ENCODE measurements around the gene SH3BP5. TPM values are rescaled to one million over a fixed set of nuclear protein-coding genes. Genes with fewer than 3 reads are reported as not detected.
A peak's percentile ranks its signal among the peaks of the same experiment; 100 is the strongest.

The SH3BP5 gene
- total RNA-seq, 1 donor from 2014 or later: 11.7 TPM

DNA sequence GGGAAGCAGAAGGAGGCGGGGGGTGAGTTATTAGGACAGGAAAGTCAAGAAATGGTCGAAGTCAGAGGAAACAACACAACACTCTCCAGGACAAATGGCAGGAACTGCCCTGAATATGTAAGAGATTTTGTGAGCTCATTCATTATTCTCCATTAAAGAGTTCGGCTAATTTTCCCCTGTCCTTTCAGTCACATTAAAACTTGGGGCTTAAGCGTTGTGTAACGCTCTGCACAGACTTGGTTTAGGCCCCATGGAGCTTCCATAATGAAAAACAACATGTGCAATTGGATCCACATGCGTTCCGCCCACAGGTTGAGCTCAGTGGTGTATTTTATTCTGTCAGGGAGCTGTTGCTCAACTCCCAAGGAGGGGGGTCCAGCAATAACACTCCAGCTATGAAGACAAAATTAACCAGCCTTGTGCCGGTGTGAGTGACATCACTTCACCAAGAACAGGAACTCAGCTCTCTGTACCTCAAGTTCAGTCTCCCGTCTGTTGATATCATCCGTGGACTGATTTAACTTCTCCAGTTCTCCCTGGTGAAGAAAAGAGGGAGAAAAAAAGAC is 2.3 kb downstream of the SH3BP5 start:
- peak; percentile 83 for ATAC-seq
- DNase-seq (ENCODE audit: missing footprints): no peak
- intact Hi-C loops (cut with DNase I): no loop called here

DNA sequence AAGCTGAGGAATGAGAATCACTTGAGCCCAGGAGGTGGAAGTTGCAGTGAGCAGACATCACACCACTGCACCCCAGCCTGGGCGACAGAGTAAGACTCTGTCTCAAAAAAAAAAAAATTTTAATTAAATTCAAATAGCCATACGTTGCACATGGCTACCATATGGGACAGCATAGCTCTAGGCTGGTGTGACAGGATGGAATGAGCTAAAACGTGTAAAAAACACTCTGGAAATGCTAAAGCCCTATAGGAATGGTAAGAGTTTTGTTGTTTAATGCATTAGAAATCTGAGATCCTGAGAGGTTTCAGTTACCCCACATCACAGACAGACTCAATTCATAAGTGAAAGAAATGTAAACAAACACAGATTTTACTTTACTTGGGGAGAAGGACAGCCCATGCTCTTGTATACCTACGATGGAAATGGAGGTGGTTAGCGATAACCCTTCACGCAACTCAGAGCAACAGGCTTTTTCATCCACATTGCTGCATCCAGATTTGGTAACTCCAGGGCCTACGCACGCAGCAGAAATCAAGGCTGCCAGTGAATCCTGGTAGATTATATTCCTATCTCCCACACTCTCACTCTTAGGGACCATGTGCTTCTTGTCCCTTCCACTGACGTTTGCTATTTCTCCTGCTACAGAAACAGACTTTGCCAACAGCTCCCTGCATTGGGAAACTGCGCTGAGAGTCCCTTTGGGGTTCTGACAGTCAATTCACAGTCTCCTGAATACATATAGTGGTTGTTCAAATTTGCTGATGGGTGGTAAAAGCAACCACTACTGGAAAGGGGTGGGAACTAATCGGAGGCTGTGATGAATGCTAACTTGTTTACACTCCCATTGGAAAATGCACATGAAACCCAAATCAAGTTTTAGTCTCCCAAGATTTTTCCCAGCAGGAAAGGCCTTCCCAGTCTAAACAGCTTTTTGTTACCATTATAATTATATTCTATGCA is 3.1 kb downstream of the SH3BP5 start:
- intact Hi-C loops (cut with DNase I): no loop called here
- ATAC-seq: peak; percentile 58
- DNase-seq (ENCODE audit: missing footprints): no peak

DNA sequence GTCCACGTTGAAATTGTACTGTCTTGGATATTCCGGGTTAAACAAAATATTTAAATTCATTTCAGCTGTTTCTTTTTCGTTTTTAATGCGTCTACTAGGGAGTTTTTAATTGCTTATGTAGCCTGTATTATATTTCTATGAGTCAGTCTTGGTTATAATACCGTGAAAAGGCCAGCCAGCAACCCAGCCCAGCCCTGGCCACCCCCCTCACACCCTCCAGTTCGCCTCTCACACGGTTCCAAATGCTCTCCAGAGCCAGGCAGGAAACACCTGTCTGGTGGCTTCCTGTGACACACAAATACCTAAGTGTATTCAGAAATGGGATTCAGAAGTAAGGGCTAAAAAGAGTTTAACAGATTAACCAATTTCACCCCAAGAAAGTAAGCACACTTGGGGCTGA is 4.4 kb downstream of the SH3BP5 start:
- ATAC-seq (no peak), DNase-seq (ENCODE audit: missing footprints) (no peak)
- intact Hi-C loops (cut with DNase I): no loop called here

DNA sequence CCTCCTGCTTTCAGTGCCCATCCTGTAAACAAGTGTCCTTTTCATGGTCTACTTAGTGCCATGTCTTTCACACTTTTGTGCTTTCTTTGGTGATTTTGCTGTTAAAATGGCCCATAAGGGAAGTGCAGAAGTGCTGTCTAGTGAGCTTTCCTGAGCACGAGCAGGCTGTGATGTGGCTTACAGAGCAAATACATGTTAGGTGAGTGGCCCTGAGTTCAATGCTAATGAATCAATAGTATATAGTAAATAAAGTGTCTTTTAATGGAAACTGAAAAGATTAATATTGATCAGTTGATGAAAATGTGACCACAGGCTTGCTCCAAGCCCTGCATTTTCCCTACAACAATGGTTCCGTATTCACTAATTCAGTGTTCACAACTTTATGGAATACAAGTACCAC is 5.7 kb downstream of the SH3BP5 start:
- ATAC-seq (no peak), DNase-seq (ENCODE audit: missing footprints) (no peak)
- intact Hi-C loops (cut with DNase I): no loop called here

DNA sequence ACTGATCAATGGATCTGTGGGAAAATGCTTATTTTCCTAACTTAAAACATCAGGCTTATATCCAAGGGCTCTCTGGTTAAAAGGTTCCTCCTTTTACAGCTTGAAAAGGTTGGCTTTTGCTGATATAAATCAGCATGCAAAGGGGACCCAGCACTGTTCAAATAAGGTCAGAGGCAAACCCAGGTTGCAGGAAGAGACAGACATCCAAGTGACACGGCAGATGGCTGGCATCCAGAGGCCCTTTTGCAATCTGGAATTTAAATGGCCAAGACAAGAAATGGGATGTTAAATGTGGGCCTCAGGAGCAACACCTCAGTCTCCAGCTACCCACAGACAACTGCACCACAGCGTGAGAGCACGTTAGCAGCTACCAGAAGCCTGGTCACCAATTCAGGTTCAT is 6.3 kb downstream of the SH3BP5 start:
- intact Hi-C loops (cut with DNase I): no loop called here
- ATAC-seq (no peak), DNase-seq (ENCODE audit: missing footprints) (peak; percentile 67)

DNA sequence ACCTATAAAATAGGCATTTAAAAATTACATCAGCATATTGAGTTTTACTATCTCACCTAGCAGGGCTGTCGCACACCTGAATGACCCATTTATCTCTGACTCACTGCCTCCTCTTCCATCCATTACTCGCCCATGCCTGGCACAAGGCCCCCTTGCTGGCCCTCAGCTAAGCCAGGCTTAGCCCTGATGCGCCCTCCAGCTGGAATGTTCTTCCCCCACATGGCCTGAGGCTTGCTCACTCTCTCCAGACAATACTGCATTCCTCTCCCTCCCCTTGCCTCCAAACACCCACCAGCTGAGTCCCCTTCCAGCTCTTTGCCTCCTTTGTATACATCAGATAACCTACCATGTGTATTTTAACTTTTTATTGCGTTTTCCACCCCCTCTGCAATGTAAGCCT is 7.2 kb downstream of the SH3BP5 start:
- intact Hi-C loops (cut with DNase I): no loop called here
- DNase-seq (ENCODE audit: missing footprints): no peak
- ATAC-seq: no peak

DNA sequence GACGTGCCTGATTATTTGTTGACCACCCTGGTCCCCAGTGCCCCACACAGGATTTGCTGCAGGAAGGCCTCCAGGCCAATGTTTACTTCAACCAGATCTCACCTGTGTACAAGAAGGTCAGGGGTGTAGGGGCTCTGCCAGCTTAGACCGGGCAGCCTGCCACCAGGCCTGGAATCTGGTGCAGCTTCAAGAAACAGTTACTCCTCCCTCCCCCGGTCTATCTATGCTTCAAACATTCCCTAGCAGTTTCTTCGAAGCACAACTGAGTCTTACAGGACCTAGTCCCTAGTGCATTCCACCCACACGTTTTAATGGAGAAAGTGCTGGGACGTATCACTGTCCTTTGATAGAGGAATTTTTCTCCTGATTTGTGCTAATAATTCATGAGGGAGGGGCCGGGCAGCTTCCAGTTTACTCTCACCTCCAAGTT is 8.0 kb downstream of the SH3BP5 start:
- ATAC-seq (peak; percentile 17), DNase-seq (ENCODE audit: missing footprints) (peak; percentile 70)
- intact Hi-C loops (cut with DNase I): loop anchor here (5.0 kb wide), 1 partner anchor 37 kb away; no protein-coding TSS in a partner anchor

DNA sequence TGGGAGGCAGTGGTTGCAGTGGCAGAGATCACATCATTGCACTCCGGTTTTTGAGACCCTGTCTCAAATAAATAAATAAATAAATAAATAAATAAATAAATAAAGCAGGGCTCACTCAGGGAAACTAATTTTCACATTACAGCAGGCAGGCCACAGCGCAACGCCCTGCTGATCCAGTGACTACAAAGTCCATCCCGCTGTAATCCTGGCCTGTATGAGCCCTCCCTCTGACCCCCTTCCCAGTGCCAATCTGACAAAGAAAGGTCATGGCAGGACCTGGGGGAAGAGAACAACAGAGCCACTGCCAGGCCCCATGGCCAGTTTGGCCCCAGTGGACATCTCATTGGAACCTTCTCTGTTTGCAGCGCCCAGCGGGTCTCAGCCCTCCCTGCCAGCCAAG is 9.3 kb downstream of the SH3BP5 start:
- ATAC-seq: no peak
- DNase-seq (ENCODE audit: missing footprints): no peak
- intact Hi-C loops (cut with DNase I): loop anchor here (5.0 kb wide), 1 partner anchor 36 kb away; no protein-coding TSS in a partner anchor

DNA sequence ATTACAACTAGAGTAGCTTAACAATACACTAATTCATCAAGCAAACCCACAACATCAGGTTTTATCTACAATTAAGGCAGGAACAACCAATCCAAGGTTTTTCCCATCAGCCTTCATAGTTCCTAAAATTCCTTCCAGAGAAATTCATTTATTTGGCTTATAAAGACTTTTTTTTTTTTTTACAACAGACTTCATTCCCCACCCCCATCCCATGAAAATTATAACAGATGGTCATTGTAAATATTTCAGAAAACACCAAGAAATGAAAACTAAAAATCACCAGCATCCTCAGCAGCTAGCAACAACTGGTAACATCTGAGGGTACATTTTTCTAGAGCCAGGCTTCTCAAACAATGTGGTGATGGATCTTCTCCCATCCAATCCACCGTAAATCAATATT is 11.0 kb downstream of the SH3BP5 start:
- no peak for ATAC-seq
- no peak for DNase-seq (ENCODE audit: missing footprints)
- intact Hi-C loops (cut with DNase I): loop anchor here (5.0 kb wide), 1 partner anchor 34 kb away; no protein-coding TSS in a partner anchor

DNA sequence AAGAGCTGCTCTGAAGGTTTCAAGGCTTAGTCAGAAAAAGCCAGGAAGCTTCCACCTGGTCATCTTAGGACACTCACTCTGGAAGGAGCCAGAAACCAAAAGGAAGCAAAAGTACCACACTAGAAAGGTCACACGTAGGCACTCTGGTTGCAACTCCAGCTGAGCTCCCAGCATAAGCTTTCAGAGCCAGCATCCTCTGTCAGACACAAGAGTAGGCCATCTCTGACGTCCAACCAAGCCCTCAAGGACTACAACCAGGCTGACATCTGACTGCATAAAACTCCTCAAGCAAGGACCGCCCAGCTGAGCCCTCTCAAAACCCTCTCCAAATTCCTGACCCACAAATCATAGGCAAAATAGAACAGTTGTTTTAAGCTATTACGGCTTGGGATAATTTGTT is 12.8 kb downstream of the SH3BP5 start:
- intact Hi-C loops (cut with DNase I): no loop called here
- DNase-seq (ENCODE audit: missing footprints): peak; percentile 64
- ATAC-seq: peak; percentile 86

DNA sequence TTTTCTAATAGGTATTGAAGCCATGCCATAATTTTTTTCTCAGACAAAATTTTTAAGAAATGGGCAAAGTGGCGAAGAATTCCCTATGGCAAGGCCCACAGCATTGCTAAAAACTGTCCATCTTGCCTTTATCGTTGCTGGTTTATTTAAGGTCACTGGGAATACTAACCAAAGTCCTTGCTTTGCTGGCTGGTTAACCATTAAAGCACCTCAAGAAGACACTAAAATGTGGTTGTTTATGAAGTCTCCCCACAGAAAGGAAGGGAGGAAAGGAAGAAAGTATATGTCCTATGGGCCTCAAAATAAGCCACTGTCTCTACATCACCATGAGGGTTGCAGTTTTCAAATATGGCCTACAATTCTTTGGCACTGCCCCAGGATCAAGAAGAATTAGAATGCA is 13.2 kb downstream of the SH3BP5 start:
- ATAC-seq (no peak), DNase-seq (ENCODE audit: missing footprints) (no peak)
- intact Hi-C loops (cut with DNase I): no loop called here

DNA sequence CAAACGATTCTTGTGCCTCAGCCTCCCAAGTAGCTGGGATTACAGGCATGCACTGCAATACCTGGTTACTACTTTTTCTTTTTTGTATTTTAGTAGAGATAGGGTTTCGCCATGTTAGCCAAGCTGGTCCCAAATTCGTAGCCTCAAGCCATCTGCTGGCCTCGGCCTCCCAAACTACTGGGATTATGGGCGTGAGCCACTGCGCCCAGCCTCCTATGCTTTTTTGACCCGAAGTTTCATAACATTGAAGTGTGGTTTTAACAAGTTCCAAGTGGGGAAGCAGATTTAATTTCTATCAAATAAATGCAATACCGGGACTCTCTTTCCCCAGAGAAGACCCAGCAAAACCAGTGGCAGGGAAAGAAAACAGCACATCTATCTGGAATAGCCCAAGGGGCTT is 13.7 kb downstream of the SH3BP5 start:
- no peak for ATAC-seq
- no peak for DNase-seq (ENCODE audit: missing footprints)
- intact Hi-C loops (cut with DNase I): no loop called here

DNA sequence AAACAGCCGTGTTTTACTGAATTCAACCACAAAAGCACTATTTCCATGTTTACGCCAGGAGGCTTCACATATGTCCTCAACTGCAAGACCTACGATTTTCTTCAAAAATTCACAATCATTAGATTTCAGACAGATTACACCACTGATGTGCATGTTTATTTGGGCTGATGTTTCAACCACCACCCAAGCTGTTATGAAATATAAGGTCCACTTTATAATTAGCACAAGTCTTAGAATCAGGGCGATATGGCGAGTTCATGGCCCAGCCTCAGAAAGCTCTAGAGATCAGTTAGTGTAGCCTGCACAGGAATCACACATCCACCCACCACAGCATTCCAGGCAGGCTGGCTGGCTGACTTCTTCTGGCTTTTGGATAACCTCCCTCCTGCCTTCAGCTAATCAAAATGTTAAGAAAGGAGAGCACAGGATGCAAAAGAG is 15.4 kb downstream of the SH3BP5 start:
- peak; percentile 65 for ATAC-seq
- intact Hi-C loops (cut with DNase I): no loop called here
- DNase-seq (ENCODE audit: missing footprints): no peak

DNA sequence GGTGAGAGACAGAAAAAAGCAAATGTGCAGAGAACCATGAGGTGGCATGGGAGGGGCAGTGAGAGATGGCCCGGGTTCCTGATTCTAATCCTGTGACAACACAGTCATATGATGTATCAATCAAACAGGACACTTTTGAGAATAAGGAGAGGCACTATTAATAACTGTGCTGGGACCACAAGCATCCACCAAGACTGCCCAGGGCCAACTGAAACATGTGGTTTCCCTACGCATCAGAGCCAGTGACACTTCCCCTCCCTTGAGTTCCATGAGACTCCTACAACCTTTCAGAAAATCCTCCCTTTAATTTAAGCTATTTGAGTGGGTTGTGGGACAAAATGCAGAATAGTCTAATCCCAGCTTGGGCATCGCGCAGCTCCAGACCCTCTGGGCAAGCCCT is 17.4 kb downstream of the SH3BP5 start:
- intact Hi-C loops (cut with DNase I): no loop called here
- DNase-seq (ENCODE audit: missing footprints) (no peak), ATAC-seq (no peak)

DNA sequence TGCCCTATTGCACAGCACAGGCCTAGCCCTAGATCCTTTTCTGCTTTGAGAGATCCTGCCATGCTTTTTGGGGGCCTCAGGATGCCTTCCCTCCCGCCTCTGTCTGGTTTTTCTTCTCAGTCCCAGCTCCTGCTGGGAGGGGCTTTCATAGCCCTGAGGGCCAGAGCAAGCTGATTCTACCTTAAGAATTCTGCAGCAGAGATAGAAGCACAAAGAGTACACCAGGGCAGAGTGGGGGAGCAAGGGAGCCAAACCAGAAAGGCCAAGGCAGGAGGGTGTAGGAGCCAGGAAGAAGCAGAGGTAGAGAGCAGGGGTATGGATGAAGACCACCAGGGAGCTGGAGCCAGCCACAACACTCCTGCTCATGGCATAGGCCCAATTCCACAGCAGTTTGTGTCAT is 18.1 kb downstream of the SH3BP5 start:
- no peak for DNase-seq (ENCODE audit: missing footprints)
- ATAC-seq: no peak
- intact Hi-C loops (cut with DNase I): no loop called here

DNA sequence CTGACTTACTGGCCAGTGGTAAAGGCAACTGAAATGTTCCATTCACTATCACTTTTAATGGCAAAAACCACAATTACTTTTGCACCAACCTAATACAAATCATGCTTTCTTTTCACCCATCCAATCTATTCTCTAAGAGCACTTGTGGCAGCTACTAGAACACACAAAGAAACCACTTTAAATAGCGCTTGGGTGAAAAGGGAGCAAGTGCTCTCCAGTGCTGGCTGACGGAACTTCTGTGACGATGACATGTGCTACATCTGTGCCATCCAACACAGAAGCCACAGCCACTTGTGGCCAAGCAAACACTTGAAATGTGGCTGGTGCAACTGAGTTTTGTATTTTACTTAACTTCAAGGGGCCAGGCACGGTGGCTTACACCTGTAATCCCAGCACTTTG is 18.9 kb downstream of the SH3BP5 start:
- DNase-seq (ENCODE audit: missing footprints) (no peak), ATAC-seq (no peak)
- intact Hi-C loops (cut with DNase I): no loop called here

DNA sequence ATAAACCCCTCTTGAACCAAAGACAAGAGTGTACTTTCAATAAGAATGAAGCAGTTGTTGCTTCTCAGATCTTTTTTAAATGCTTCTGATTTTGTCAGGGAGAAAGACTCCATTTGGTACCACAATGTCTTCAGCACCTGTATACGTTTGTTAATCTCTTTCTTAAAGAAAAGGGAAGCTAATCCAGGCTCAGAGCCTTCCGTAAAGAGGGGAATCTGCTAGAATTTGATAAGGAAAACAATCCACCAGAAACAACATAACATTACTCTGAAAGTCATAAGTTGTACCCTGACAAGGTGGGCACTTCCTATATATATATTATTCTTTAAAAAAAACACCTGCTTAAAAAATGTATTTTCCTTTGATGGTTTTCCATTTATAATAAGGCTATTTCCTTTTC is 19.8 kb downstream of the SH3BP5 start:
- ATAC-seq: no peak
- intact Hi-C loops (cut with DNase I): no loop called here
- DNase-seq (ENCODE audit: missing footprints): no peak

DNA sequence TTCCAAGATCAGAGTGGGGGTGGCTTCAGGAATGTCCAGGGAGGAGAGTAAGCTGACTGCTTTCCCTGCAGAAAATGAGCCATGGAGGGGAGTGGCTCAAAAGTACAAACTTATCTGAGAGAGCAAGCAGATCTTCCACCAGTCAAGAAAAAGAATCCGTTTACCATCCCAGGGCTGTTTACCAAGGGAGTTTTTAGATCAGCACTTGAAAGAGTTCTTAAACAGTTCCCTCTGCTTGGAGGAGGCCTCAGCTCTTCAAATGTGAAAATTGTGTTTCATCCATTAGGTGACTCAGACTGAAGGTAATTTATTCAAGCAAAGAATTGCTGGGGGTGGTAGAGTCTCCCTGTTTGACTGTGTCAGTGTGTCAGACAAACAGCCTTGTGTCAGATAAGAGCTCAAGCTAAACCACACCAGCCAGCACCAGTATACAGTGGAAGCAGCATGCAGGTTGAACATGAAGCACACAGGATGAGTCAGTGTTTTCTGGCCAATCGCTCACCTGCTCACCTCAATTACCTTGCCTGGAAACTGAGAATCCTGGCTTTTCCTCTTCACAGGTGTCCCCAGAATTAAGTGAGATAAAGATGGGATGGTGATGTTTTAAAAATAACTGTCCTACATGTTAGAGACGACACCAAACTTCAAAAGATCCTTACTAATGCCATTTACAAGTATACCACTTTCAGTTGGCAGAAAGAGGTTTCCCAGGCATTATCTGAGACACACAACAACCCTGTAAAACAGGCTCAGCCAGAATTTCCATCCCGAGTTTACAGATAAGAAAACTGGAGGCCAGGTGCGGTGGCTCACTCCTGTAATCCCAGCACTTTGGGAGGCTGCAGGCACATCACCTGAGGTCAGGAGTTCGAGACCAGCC is 21.7 kb downstream of the SH3BP5 start:
- no peak for DNase-seq (ENCODE audit: missing footprints)
- ATAC-seq: no peak
- intact Hi-C loops (cut with DNase I): no loop called here

DNA sequence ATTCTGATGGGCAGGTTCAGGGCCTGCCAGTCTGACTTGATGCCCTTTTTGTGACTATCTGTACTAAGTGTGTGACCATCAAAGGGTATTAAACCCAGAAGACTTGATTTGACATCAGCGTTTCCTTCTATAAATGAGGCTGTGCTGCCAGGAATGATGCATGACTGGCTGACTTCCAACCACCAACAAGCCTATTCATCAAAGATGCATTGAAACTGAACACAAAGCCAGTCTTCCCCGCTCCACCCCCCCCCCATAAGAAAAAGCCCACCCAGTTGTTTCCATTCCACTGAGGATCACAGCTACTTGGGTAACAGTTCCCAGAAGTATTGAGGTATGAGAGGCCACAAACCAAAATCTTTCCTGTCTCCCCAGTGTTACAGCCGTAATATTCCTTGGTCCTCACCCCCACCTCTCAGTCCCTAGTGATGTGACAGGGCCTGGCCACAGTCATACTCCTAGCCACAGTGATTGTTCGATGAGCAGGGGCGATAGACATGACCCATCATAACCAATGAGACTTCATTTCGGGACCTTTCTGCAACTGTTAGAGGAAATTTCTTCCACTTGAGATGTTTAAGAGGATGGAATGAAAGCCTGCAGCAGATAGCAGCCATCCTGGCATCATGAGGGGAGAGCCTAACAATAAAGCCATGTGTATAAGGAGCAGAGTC is 22.6 kb downstream of the SH3BP5 start:
- no peak for DNase-seq (ENCODE audit: missing footprints)
- ATAC-seq: no peak
- intact Hi-C loops (cut with DNase I): no loop called here

All from Right ventricle myocardium inferior (tissue), 1 donor.